ENCODE measurements around the gene PPARD.

DNA sequence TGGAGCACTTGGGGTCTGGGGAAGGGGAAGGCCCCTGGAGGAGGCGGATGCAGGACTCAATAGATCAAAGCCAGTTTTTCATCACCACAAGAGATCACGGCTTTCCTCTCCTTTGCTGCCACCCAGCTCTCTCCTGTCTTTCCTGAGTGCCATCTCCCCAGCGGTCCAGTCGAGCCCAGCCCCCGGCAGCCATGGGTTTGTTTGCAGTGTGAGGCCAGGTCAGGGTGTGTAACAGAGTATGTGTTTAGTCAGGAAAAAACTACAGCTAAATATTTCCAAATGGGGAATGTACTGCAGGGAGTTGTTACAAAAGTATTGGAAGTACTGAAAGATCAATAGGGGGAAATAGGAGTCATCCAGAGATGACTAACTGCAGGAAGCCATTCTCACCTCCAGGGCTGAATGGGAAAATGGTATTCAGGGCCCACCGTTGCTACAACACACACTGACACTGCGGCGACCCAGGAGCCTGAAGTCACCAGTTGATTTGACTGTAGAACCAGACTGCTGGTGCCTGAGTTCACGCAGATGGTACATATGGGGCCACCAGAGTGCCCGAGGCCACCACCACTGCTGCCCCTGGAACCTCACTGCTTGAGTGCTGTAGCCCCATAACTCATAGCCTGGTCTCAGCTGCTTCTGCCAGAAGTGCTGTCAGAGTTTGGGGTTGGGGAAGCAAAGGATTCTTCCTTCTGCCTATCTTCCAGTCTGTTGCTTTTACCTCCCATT is 86.2 kb downstream of the PPARD start:
- TF ChIP-seq EP300 (IDR thresholded peaks at IDR 0.05) (no peak), POLR2A (IDR thresholded peaks at IDR 0.05) (no peak)
